ENCODE measurements around the gene RANBP2.

Gene RANBP2

GRCh38 chr2:108820482-108820881 is 101.2 kb downstream of the RANBP2 start:
- no peak overlapping the region for H3K4me3 ChIP-seq (replicated peaks in 1 of 2; ENCODE audit: low read depth in 2 of 2, low read length in 2 of 2)
- DNase-seq (ENCODE audit: low read depth in 2 of 2) = peak in 1 of 2 donors; percentile 5
- TF ChIP-seq CTCF (IDR thresholded peaks at IDR 0.05; ENCODE audit: low read depth, low read length) = no peak

GRCh38 chr2:108823286-108823685 is 104.0 kb downstream of the RANBP2 start:
- H3K4me3 ChIP-seq (replicated peaks in 1 of 2; ENCODE audit: low read depth in 2 of 2, low read length in 2 of 2) = no peak overlapping the region
- no peak for TF ChIP-seq CTCF (IDR thresholded peaks at IDR 0.05; ENCODE audit: low read depth, low read length)
- no peak for DNase-seq (ENCODE audit: low read depth in 2 of 2)

- no peak for TF ChIP-seq CTCF (IDR thresholded peaks at IDR 0.05; ENCODE audit: low read depth, low read length)
- no peak overlapping the region for H3K4me3 ChIP-seq (replicated peaks in 1 of 2; ENCODE audit: low read depth in 2 of 2, low read length in 2 of 2)
- peak in 1 of 2 donors; percentile 9 for DNase-seq (ENCODE audit: low read depth in 2 of 2)
Measured at GRCh38 chr2:108824316-108825070, 105.2 kb downstream of the RANBP2 start.

GRCh38 chr2:108825254-108825653 is 106.0 kb downstream of the RANBP2 start:
- DNase-seq (ENCODE audit: low read depth in 2 of 2) = peak in 1 of 2 donors; percentile 71
- TF ChIP-seq CTCF (IDR thresholded peaks at IDR 0.05; ENCODE audit: low read depth, low read length) = no peak
- H3K4me3 ChIP-seq (replicated peaks in 1 of 2; ENCODE audit: low read depth in 2 of 2, low read length in 2 of 2) = no peak overlapping the region

- H3K4me3 ChIP-seq (replicated peaks in 1 of 2; ENCODE audit: low read depth in 2 of 2, low read length in 2 of 2) = no peak overlapping the region
- peak in 1 of 2 donors; percentile 18 for DNase-seq (ENCODE audit: low read depth in 2 of 2)
- TF ChIP-seq CTCF (IDR thresholded peaks at IDR 0.05; ENCODE audit: low read depth, low read length) = no peak
Measured at GRCh38 chr2:108825736-108826135, 106.5 kb downstream of the RANBP2 start.

GRCh38 chr2:108829578-108830310 is 110.5 kb downstream of the RANBP2 start:
- no peak for TF ChIP-seq CTCF (IDR thresholded peaks at IDR 0.05; ENCODE audit: low read depth, low read length)
- no peak overlapping the region for H3K4me3 ChIP-seq (replicated peaks in 1 of 2; ENCODE audit: low read depth in 2 of 2, low read length in 2 of 2)
- no peak for DNase-seq (ENCODE audit: low read depth in 2 of 2)

Measured in cardiac fibroblast (primary cell).